WTC11 (cell line): ENCODE measurements around the gene PMP22. TPM values are rescaled to one million over a fixed set of nuclear protein-coding genes. Genes with fewer than 3 reads are reported as not detected.

Experiments used
- ATAC-seq: fragments of 200-7000 bp; cut with Tn5 transposase; 2 replicates; pipeline ENCODE4 v1.10.0; 2021; ENCODE audit warnings: mild to moderate bottlenecking, moderate library complexity
- CTCF ChIA-PET: fragments of 300-600 bp; sonication (Branson Sonifier 250); formaldehyde crosslinking; loops from one replicate; lab custom pipeline; 2021; ENCODE audit warnings: antibody characterized with exemption; lab: Charles Lee
- POLR2A ChIA-PET: fragments of 350-600 bp; sonication (Branson Sonifier 250); formaldehyde crosslinking; loops from one replicate; lab custom pipeline; 2021; ENCODE audit warnings: antibody characterized with exemption; lab: Charles Lee
- DNase-seq: peaks from one replicate; pipeline ENCODE4 v3.0.0; 2021; ENCODE audit warnings: low spot score
- H3K27ac Mint-ChIP-seq: 2 replicates; pipeline ENCODE4 v1.8.0; 2021; ENCODE audit warnings: mixed read lengths
- H3K27me3 Mint-ChIP-seq: 2 replicates; pipeline ENCODE4 v1.8.0; 2021; ENCODE audit warnings: low read depth, mild to moderate bottlenecking, moderate library complexity, mixed read lengths
- H3K36me3 Mint-ChIP-seq: 2 replicates; pipeline ENCODE4 v1.8.0; 2021; ENCODE audit warnings: mixed read lengths
- H3K4me1 Mint-ChIP-seq: 2 replicates; pipeline ENCODE4 v1.8.0; 2022; ENCODE audit warnings: mixed read lengths
- H3K4me3 Mint-ChIP-seq: 2 replicates; pipeline ENCODE4 v1.8.0; 2021; ENCODE audit warnings: mild to moderate bottlenecking, moderate library complexity, mixed read lengths
- H3K9me3 Mint-ChIP-seq: 2 replicates; pipeline ENCODE4 v1.8.0; 2021; ENCODE audit warnings: mixed read lengths
- NFATC4 ChIP-seq: fragments of 250-450 bp; sonication (Bioruptor Pico); IDR thresholded peaks from 2 replicates; pipeline ENCODE4 v1.9.0; 2021; ENCODE audit warnings: mild to moderate bottlenecking
- RELA ChIP-seq: sonication (generic); formaldehyde crosslinking; IDR thresholded peaks from 2 replicates; pipeline ENCODE4 v1.8.1; 2022; ENCODE audit warnings: missing genetic modification reagents, mild to moderate bottlenecking, borderline replicate concordance
- SMAD4 ChIP-seq: sonication (generic); formaldehyde crosslinking; IDR thresholded peaks from 2 replicates; pipeline ENCODE4 v1.8.0; 2022; ENCODE audit warnings: mild to moderate bottlenecking, missing genetic modification reagents
- TP53 ChIP-seq: sonication (generic); formaldehyde crosslinking; IDR thresholded peaks from 2 replicates; pipeline ENCODE4 v1.8.1; 2023; ENCODE audit warnings: mild to moderate bottlenecking, missing genetic modification reagents
- ZNF232 ChIP-seq: sonication (generic); formaldehyde crosslinking; IDR thresholded peaks from 2 replicates; pipeline ENCODE4 v1.8.0; 2022; ENCODE audit warnings: mild to moderate bottlenecking, missing genetic modification reagents
- ZNF396 ChIP-seq: fragments of 250-450 bp; sonication (Bioruptor Pico); IDR thresholded peaks from 2 replicates; pipeline ENCODE4 v1.8.0; 2021; ENCODE audit warnings: mild to moderate bottlenecking, moderate library complexity, borderline replicate concordance
- total RNA-seq: library from RNA; stranded (reverse); gene quantifications from 3 replicates; pipeline ENCODE4 v1.2.3, GENCODE V29; 2021
- TF ChIP-seq, protein P1 (sequence below): sonication (generic); formaldehyde crosslinking; conservative IDR thresholded peaks from 2 replicates; pipeline ENCODE4 v1.8.1; 2023; ENCODE audit warnings: mild to moderate bottlenecking, low read depth, missing genetic modification reagents, moderate library complexity
- TF ChIP-seq, protein P2 (sequence below): fragments of 250-450 bp; sonication (Bioruptor Pico); IDR thresholded peaks from 2 replicates; pipeline ENCODE4 v1.8.0; 2021; ENCODE audit warnings: mild to moderate bottlenecking
- TF ChIP-seq, protein P3 (sequence below): sonication (generic); formaldehyde crosslinking; IDR thresholded peaks from 2 replicates; pipeline ENCODE4 v1.8.0; 2022; ENCODE audit warnings: mild to moderate bottlenecking, missing genetic modification reagents
- TF ChIP-seq, protein P4 (sequence below): sonication (generic); formaldehyde crosslinking; IDR thresholded peaks from 2 replicates; pipeline ENCODE4 v1.8.0; 2023; ENCODE audit warnings: mild to moderate bottlenecking, missing genetic modification reagents
- TF ChIP-seq, protein P5 (sequence below): sonication (generic); formaldehyde crosslinking; IDR thresholded peaks from 2 replicates; pipeline ENCODE4 v1.8.1; 2022; ENCODE audit warnings: mild to moderate bottlenecking, missing genetic modification reagents, moderate library complexity, borderline replicate concordance
- TF ChIP-seq, protein P6 (sequence below): sonication (generic); formaldehyde crosslinking; IDR thresholded peaks from 2 replicates; pipeline ENCODE4 v1.8.0; 2022; ENCODE audit warnings: missing genetic modification reagents

PMP22 gene
- total RNA-seq, 1 experiment from 2014 or later, result 3.0 TPM

DNA sequence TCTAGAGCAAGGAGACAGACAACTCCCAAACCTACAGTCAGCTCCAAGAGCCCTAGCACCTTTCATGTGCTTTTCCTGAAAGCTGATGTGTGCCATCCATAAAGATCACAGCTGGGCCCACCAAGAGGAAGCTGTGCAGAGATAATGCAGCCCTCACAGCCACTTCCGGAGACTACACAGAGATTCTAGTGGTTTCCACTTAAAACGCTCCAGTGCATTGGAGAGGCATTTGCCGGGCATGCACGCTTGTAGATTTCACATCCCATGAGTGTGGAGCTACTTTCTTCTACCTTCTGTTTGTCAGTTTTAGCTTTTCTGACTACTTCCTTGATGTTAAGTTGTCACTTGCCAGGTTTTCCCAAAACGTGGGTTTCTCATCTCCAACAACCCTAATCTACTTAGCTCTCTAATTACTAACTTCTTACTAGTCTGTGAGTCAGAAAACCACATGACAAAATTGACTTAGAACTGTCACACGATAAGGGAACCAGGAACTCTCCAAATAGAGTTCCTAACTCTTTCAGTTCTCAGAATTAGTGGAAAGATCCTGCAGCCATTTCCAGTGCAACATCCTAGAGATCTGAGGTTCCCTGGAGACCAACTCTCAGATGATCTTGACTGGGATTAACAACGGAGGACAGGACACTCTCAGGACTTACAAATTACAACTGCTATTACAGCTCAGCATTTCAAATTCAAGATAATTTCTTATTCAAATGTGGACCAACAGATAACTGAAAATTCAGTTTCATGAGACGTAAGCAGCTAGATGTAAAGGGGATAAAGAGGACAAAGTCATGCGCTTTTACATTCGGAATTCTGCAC is 28.6 kb downstream of the PMP22 start:
- ChIA-PET POLR2A (no interaction called here), CTCF (interaction anchor here (1.5 to 2.7 kb wide), 3 partner anchors 11 to 266 kb away, joined by 4 to 18 read pairs (median 18); no protein-coding TSS in a partner anchor)
- Mint-ChIP-seq H3K27ac (no peak overlapping the region), H3K27me3 (no peaks in the 10 kb centered on the region; the same call in 1 of the 2 replicates), H3K4me1 (peaks cover 5% of the 10 kb centered on the region), H3K4me3 (no peak overlapping the region), H3K36me3 (no peaks in the 10 kb centered on the region), H3K9me3 (no peaks in the 10 kb centered on the region)
- DNase-seq, result no peak
- no peak for ATAC-seq
- TF ChIP-seq ZNF396 (CRISPR knock-in tag) (no peak), TP53 (CRISPR knock-in tag) (no peak)
- TF ChIP-seq, protein P1, sequence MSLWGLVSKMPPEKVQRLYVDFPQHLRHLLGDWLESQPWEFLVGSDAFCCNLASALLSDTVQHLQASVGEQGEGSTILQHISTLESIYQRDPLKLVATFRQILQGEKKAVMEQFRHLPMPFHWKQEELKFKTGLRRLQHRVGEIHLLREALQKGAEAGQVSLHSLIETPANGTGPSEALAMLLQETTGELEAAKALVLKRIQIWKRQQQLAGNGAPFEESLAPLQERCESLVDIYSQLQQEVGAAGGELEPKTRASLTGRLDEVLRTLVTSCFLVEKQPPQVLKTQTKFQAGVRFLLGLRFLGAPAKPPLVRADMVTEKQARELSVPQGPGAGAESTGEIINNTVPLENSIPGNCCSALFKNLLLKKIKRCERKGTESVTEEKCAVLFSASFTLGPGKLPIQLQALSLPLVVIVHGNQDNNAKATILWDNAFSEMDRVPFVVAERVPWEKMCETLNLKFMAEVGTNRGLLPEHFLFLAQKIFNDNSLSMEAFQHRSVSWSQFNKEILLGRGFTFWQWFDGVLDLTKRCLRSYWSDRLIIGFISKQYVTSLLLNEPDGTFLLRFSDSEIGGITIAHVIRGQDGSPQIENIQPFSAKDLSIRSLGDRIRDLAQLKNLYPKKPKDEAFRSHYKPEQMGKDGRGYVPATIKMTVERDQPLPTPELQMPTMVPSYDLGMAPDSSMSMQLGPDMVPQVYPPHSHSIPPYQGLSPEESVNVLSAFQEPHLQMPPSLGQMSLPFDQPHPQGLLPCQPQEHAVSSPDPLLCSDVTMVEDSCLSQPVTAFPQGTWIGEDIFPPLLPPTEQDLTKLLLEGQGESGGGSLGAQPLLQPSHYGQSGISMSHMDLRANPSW, result no peak
- TF ChIP-seq, protein P2, sequence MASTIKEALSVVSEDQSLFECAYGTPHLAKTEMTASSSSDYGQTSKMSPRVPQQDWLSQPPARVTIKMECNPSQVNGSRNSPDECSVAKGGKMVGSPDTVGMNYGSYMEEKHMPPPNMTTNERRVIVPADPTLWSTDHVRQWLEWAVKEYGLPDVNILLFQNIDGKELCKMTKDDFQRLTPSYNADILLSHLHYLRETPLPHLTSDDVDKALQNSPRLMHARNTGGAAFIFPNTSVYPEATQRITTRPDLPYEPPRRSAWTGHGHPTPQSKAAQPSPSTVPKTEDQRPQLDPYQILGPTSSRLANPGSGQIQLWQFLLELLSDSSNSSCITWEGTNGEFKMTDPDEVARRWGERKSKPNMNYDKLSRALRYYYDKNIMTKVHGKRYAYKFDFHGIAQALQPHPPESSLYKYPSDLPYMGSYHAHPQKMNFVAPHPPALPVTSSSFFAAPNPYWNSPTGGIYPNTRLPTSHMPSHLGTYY, result no peak
- TF ChIP-seq, protein P3, sequence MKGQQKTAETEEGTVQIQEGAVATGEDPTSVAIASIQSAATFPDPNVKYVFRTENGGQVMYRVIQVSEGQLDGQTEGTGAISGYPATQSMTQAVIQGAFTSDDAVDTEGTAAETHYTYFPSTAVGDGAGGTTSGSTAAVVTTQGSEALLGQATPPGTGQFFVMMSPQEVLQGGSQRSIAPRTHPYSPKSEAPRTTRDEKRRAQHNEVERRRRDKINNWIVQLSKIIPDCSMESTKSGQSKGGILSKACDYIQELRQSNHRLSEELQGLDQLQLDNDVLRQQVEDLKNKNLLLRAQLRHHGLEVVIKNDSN (CRISPR knock-in tag), result no peak
- TF ChIP-seq, all 79 proteins: peak for 0

DNA sequence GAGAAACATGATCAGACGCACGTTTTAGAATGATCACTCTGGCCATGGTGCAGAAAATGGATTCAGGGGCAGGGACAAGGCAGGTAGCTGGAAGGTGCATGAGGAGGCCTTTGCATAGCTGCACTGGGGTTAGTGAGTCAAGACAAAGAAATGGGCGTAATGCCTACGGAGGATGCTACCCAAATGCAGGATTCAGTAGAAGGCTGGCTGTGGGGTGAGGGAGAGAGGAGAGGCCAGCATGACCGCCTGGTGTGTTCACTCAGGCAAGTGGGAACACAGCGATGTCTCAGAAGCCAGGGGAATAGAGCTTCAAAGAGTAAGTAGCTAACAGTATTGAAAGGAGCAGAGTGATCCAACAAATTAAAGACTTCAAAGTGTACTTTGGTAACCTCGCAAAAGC is 31.2 kb downstream of the PMP22 start:
- DNase-seq, result no peak
- H3K4me1 Mint-ChIP-seq, result peaks cover 5% of the 10 kb centered on the region
- CTCF ChIA-PET, result interaction anchor here (0.8 to 2.5 kb wide), 6 partner anchors 10 to 269 kb away, joined by 3 to 17 read pairs (median 6); no protein-coding TSS in a partner anchor
- no peaks in the 10 kb centered on the region for H3K9me3 Mint-ChIP-seq
- H3K27ac Mint-ChIP-seq, result no peak overlapping the region
- TF ChIP-seq, protein P4, sequence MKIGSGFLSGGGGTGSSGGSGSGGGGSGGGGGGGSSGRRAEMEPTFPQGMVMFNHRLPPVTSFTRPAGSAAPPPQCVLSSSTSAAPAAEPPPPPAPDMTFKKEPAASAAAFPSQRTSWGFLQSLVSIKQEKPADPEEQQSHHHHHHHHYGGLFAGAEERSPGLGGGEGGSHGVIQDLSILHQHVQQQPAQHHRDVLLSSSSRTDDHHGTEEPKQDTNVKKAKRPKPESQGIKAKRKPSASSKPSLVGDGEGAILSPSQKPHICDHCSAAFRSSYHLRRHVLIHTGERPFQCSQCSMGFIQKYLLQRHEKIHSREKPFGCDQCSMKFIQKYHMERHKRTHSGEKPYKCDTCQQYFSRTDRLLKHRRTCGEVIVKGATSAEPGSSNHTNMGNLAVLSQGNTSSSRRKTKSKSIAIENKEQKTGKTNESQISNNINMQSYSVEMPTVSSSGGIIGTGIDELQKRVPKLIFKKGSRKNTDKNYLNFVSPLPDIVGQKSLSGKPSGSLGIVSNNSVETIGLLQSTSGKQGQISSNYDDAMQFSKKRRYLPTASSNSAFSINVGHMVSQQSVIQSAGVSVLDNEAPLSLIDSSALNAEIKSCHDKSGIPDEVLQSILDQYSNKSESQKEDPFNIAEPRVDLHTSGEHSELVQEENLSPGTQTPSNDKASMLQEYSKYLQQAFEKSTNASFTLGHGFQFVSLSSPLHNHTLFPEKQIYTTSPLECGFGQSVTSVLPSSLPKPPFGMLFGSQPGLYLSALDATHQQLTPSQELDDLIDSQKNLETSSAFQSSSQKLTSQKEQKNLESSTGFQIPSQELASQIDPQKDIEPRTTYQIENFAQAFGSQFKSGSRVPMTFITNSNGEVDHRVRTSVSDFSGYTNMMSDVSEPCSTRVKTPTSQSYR (CRISPR knock-in tag), result no peak
- TF ChIP-seq NFATC4 (CRISPR knock-in tag) (no peak), ZNF232 (CRISPR knock-in tag) (no peak), RELA (CRISPR knock-in tag) (no peak), SMAD4 (CRISPR knock-in tag) (no peak)
- TF ChIP-seq, protein P5, sequence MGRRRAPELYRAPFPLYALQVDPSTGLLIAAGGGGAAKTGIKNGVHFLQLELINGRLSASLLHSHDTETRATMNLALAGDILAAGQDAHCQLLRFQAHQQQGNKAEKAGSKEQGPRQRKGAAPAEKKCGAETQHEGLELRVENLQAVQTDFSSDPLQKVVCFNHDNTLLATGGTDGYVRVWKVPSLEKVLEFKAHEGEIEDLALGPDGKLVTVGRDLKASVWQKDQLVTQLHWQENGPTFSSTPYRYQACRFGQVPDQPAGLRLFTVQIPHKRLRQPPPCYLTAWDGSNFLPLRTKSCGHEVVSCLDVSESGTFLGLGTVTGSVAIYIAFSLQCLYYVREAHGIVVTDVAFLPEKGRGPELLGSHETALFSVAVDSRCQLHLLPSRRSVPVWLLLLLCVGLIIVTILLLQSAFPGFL (CRISPR knock-in tag), result no peak
- TF ChIP-seq, protein P6, sequence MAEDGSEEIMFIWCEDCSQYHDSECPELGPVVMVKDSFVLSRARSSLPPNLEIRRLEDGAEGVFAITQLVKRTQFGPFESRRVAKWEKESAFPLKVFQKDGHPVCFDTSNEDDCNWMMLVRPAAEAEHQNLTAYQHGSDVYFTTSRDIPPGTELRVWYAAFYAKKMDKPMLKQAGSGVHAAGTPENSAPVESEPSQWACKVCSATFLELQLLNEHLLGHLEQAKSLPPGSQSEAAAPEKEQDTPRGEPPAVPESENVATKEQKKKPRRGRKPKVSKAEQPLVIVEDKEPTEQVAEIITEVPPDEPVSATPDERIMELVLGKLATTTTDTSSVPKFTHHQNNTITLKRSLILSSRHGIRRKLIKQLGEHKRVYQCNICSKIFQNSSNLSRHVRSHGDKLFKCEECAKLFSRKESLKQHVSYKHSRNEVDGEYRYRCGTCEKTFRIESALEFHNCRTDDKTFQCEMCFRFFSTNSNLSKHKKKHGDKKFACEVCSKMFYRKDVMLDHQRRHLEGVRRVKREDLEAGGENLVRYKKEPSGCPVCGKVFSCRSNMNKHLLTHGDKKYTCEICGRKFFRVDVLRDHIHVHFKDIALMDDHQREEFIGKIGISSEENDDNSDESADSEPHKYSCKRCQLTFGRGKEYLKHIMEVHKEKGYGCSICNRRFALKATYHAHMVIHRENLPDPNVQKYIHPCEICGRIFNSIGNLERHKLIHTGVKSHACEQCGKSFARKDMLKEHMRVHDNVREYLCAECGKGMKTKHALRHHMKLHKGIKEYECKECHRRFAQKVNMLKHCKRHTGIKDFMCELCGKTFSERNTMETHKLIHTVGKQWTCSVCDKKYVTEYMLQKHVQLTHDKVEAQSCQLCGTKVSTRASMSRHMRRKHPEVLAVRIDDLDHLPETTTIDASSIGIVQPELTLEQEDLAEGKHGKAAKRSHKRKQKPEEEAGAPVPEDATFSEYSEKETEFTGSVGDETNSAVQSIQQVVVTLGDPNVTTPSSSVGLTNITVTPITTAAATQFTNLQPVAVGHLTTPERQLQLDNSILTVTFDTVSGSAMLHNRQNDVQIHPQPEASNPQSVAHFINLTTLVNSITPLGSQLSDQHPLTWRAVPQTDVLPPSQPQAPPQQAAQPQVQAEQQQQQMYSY (CRISPR knock-in tag), result no peak
- TF ChIP-seq, all 79 proteins: peak for 0
- ATAC-seq, result no peak
- POLR2A ChIA-PET, result no interaction called here
- H3K27me3 Mint-ChIP-seq, result no peaks in the 10 kb centered on the region
- H3K36me3 Mint-ChIP-seq, result no peaks in the 10 kb centered on the region
- no peak overlapping the region for H3K4me3 Mint-ChIP-seq
